ENCODE measurements around the gene NKIRAS1. TPM values are rescaled to one million over a fixed set of nuclear protein-coding genes. Genes with fewer than 3 reads are reported as not detected.

Gene NKIRAS1
- total RNA-seq, 4 donors from 2014 or later, result 25.1 to 42.1 (median 34.7) TPM

- no peaks in the 10 kb centered on the region for H3K9me3 ChIP-seq
- no peak overlapping the region for H3K4me3 ChIP-seq
- ATAC-seq (no peak), DNase-seq (no peak)
- intact Hi-C loops (cut with DNase I; ENCODE audit: low total_unique reads) (no loop called here), in situ Hi-C loops (cut with MboI; ENCODE audit: low sequenced_read_pairs in 4 of 4) (no loop called here)
- no peak overlapping the region for H3K27ac ChIP-seq
- H3K27me3 ChIP-seq, result no peaks in the 10 kb centered on the region
- no peaks in the 10 kb centered on the region for H3K4me1 ChIP-seq
- no peaks in the 10 kb centered on the region for H3K36me3 ChIP-seq
- TF ChIP-seq CTCF (IDR thresholded peaks at IDR 0.05 in 4 of 5, conservative IDR thresholded peaks at IDR 0.05 in 1 of 5), result no peak
- no peak for TF ChIP-seq POLR2A (IDR thresholded peaks at IDR 0.05)
Observed at GRCh38 chr3:23928524-23928923, 11.7 kb upstream of the NKIRAS1 start.

- Histone ChIP-seq H3K36me3 (peaks cover 0 to 4% of the 10 kb centered on the region in 2 donors), H3K4me3 (no peak overlapping the region), H3K4me1 (no peaks in the 10 kb centered on the region), H3K27ac (no peak overlapping the region), H3K27me3 (no peaks in the 10 kb centered on the region), H3K9me3 (no peaks in the 10 kb centered on the region)
- TF ChIP-seq POLR2A (IDR thresholded peaks at IDR 0.05) (no peak), CTCF (IDR thresholded peaks at IDR 0.05 in 4 of 5, conservative IDR thresholded peaks at IDR 0.05 in 1 of 5) (no peak)
- DNase-seq (no peak), ATAC-seq (no peak)
- intact Hi-C loops (cut with DNase I; ENCODE audit: low total_unique reads) (no loop called here), in situ Hi-C loops (cut with MboI; ENCODE audit: low sequenced_read_pairs in 4 of 4) (no loop called here)
Observed at GRCh38 chr3:23926736-23927135, 9.9 kb upstream of the NKIRAS1 start.

GRCh38 chr3:23926246-23926645, 9.5 kb upstream of the NKIRAS1 start:
- no peaks in the 10 kb centered on the region for H3K27me3 ChIP-seq
- in situ Hi-C loops (cut with MboI; ENCODE audit: low sequenced_read_pairs in 4 of 4), result no loop called here
- intact Hi-C loops (cut with DNase I; ENCODE audit: low total_unique reads), result no loop called here
- no peak for TF ChIP-seq CTCF (IDR thresholded peaks at IDR 0.05 in 4 of 5, conservative IDR thresholded peaks at IDR 0.05 in 1 of 5)
- TF ChIP-seq POLR2A (IDR thresholded peaks at IDR 0.05), result no peak
- H3K4me1 ChIP-seq, result no peaks in the 10 kb centered on the region
- no peak overlapping the region for H3K4me3 ChIP-seq
- DNase-seq (no peak), ATAC-seq (no peak)
- no peaks in the 10 kb centered on the region for H3K9me3 ChIP-seq
- peaks cover 0 to 5% of the 10 kb centered on the region in 2 donors for H3K36me3 ChIP-seq
- no peak overlapping the region for H3K27ac ChIP-seq

- Histone ChIP-seq H3K4me3 (no peak overlapping the region), H3K27me3 (no peaks in the 10 kb centered on the region), H3K27ac (no peak overlapping the region), H3K36me3 (peaks cover 0 to 20% of the 10 kb centered on the region in 2 donors), H3K9me3 (no peaks in the 10 kb centered on the region), H3K4me1 (peaks cover 2 to 5% of the 10 kb centered on the region in 2 donors)
- no peak for DNase-seq
- ATAC-seq, result no peak
- intact Hi-C loops (cut with DNase I; ENCODE audit: low total_unique reads), result no loop called here
- TF ChIP-seq POLR2A (IDR thresholded peaks at IDR 0.05) (no peak), CTCF (IDR thresholded peaks at IDR 0.05 in 4 of 5, conservative IDR thresholded peaks at IDR 0.05 in 1 of 5) (no peak)
- in situ Hi-C loops (cut with MboI; ENCODE audit: low sequenced_read_pairs in 4 of 4), result no loop called here
Observed at GRCh38 chr3:23923786-23924185, 7.0 kb upstream of the NKIRAS1 start.

GRCh38 chr3:23921052-23921511, 4.3 kb upstream of the NKIRAS1 start:
- no peaks in the 10 kb centered on the region for H3K27me3 ChIP-seq
- intact Hi-C loops (cut with DNase I; ENCODE audit: low total_unique reads), result no loop called here
- DNase-seq, result no peak
- in situ Hi-C loops (cut with MboI; ENCODE audit: low sequenced_read_pairs in 4 of 4), result no loop called here
- H3K36me3 ChIP-seq, result peaks cover 0 to 28% of the 10 kb centered on the region in 2 donors
- TF ChIP-seq CTCF (IDR thresholded peaks at IDR 0.05 in 4 of 5, conservative IDR thresholded peaks at IDR 0.05 in 1 of 5) (no peak), POLR2A (IDR thresholded peaks at IDR 0.05) (no peak)
- no peak overlapping the region for H3K27ac ChIP-seq
- H3K4me1 ChIP-seq, result peaks cover 14% of the 10 kb centered on the region in 2 donors
- no peaks in the 10 kb centered on the region for H3K9me3 ChIP-seq
- H3K4me3 ChIP-seq, result no peak overlapping the region
- no peak for ATAC-seq
